ELR (cell line): ENCODE data around the gene RSAD2.

Experiments used
- DNase-seq: peaks from one replicate; pipeline ENCODE4 v3.0.0-alpha.2; 2015; ENCODE audit warnings: low read depth

RSAD2 gene

DNA sequence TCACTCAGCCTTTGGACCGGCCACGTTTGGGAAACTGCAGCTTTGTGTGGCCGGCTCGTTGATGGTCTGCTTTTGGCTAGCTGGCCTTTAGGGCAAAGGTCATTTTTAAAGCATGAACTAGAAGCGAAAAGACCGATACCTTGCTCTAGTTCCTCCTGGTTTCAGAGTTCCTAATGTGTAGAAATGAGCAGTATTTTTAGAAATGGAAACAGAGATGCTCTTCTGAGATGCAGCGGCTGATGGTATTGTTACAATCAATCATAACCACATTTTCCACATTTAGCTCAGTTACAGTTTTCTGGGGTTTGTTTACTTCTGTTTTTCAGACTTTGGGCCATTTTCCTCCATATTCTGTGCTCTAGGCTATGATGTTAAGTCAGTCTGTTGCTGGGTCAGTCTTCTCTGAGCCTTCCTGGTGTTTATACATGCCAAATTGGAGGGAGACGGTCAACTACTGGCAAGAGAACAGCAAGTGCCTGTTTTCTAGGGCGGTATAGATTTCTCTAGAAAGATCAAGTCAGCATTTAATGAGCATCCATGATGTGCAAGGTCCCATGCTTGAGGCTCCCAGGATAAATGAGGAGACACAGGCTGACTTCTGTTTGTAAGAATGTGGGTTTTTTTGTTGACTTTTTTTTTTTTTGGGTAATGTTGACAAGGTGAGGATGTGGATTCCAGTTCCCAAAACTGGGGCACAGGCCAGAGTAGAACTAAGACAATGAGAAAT is 67.7 kb downstream of the RSAD2 start:
- no peak for DNase-seq

DNA sequence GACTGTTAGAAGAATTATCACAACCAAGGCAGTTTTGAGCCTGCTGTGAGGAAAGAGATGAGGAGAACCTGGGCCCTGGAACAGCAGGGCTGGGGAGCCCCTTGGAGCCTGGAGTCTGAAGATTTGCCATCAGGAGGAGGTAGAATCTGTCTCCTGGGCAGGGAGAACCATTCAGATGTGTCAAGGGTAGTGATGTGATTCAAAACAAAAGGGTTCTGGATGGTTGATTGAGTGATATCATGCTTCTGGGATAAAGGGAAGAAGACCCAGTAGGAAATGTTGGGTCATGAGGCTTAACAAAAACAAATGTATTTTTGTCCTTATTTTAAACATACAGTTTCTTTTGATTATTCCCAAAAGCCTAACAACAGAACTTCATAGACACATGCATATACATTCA is 68.2 kb downstream of the RSAD2 start:
- DNase-seq, result no peak

DNA sequence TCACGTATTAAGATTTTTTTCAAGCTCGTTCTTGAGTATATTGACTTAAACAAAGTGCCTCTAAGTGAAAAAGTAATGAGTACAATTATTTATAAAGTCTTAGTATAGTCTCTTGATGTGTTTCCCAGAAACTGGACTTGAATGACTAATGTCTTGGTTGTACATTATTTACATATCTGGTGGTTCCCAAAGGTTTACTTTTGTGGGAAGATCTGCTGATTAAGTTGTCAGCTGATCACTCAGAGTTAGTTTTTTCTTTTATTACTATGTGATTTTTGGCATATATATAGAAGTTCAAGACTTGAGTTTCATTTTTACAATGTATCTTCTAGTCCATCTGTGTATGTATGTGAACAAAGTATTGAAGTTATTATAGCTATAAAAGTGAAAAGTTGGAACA is 69.1 kb downstream of the RSAD2 start:
- peak; percentile 34 for DNase-seq
